Breast epithelium (tissue), 3 donors: ENCODE results near the gene OR51A4.

Source experiments
- POLR2A ChIP-seq: fragments of 450-650 bp; IDR thresholded peaks from one replicate; pipeline ENCODE4 v1.6.1; 2016; ENCODE audit warnings: antibody characterized with exemption, mild to moderate bottlenecking, moderate library complexity
- TF ChIP-seq, protein P1 (sequence below), 3 donors: fragments of 450-650 bp; IDR thresholded peaks; one replicate each; pipeline ENCODE4 v1.5.1; 2016 to 2017; ENCODE audit warnings: antibody characterized with exemption in 3 of 3, mild to moderate bottlenecking in 3 of 3, moderate library complexity in 3 of 3

DNA sequence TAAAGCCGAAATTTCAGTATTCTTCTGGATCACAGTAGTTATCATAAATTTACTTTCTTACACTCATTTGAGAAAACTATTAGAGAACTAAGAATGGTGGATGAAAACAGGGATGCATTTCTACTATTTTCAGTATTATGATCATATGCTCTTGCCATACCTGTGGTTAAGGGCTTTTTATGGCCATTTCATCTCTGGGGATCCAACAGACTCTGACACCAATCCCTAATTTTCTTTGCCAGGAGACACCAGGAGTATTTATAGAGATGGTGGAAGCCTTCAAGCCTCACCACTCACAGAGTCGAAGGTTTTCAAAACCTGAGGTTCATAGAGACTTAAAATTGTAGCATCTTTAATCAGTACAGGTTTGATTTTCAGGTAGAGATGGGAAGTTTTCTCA is 47.1 kb upstream of the OR51A4 start, which contains the start of gene OR51L1:
- TF ChIP-seq, protein P1, sequence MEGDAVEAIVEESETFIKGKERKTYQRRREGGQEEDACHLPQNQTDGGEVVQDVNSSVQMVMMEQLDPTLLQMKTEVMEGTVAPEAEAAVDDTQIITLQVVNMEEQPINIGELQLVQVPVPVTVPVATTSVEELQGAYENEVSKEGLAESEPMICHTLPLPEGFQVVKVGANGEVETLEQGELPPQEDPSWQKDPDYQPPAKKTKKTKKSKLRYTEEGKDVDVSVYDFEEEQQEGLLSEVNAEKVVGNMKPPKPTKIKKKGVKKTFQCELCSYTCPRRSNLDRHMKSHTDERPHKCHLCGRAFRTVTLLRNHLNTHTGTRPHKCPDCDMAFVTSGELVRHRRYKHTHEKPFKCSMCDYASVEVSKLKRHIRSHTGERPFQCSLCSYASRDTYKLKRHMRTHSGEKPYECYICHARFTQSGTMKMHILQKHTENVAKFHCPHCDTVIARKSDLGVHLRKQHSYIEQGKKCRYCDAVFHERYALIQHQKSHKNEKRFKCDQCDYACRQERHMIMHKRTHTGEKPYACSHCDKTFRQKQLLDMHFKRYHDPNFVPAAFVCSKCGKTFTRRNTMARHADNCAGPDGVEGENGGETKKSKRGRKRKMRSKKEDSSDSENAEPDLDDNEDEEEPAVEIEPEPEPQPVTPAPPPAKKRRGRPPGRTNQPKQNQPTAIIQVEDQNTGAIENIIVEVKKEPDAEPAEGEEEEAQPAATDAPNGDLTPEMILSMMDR (IDR thresholded peaks at IDR 0.05) = no peak
- no peak for TF ChIP-seq POLR2A
